GM19023 (cell line): Measurements from ENCODE around the gene SPRN.

Source experiments
- ATAC-seq: cut with Tn5 transposase; IDR thresholded peaks from one replicate; pipeline ENCODE4 v1.9.1; 2021; ENCODE audit warnings: mild to moderate bottlenecking, moderate library complexity; ENCODE audit not compliant: unreplicated experiment

Gene SPRN

GRCh38 chr10:133411523-133412380, 12.7 kb downstream of the SPRN start:
- ATAC-seq, result no peak

GRCh38 chr10:133405844-133406527, 18.4 kb downstream of the SPRN start:
- no peak for ATAC-seq

- ATAC-seq, result no peak
Observed at GRCh38 chr10:133405272-133405671, 19.2 kb downstream of the SPRN start.

GRCh38 chr10:133403784-133404183, 20.6 kb downstream of the SPRN start:
- ATAC-seq, result no peak

- ATAC-seq, result no peak
Observed at GRCh38 chr10:133403359-133403758, 21.1 kb downstream of the SPRN start.

GRCh38 chr10:133401981-133402725, 22.3 kb downstream of the SPRN start:
- no peak for ATAC-seq

GRCh38 chr10:133401500-133401899, 22.9 kb downstream of the SPRN start:
- ATAC-seq, result peak; percentile 13

GRCh38 chr10:133400624-133401424, 23.6 kb downstream of the SPRN start:
- ATAC-seq, result peak; percentile 73

GRCh38 chr10:133399123-133399601, 25.3 kb downstream of the SPRN start:
- no peak for ATAC-seq

GRCh38 chr10:133397938-133398337, 26.5 kb downstream of the SPRN start:
- no peak for ATAC-seq

- ATAC-seq, result no peak
Observed at GRCh38 chr10:133396035-133396624, 28.3 kb downstream of the SPRN start.

- no peak for ATAC-seq
Observed at GRCh38 chr10:133394801-133395221, 29.6 kb downstream of the SPRN start.

- ATAC-seq, result peak; percentile 73
Observed at GRCh38 chr10:133394064-133394663, 30.3 kb downstream of the SPRN start, which contains the start of gene MTG1. Gene MTG1 (plus strand): TSS chr10:133394157. CDS start chr10:133394221, 64 bp downstream.

- no peak for ATAC-seq
Observed at GRCh38 chr10:133393401-133394063, 30.9 kb downstream of the SPRN start.

GRCh38 chr10:133391761-133392518, 32.5 kb downstream of the SPRN start:
- no peak for ATAC-seq

- ATAC-seq, result no peak
Observed at GRCh38 chr10:133391249-133391635, 33.2 kb downstream of the SPRN start.

GRCh38 chr10:133390597-133391248, 33.7 kb downstream of the SPRN start:
- no peak for ATAC-seq
